K562 (cell line): ENCODE measurements around the gene CSF2. TPM values are rescaled to one million over a fixed set of nuclear protein-coding genes. Genes with fewer than 3 reads are reported as not detected.

Experiments
- ATF1 ChIP-seq, 2 experiments: fragments of 450-650 bp in 1 of 2; IDR thresholded peaks; 2 replicates each; pipeline ENCODE4 v1.6.1; 2016; ENCODE audit warnings: missing compliant biosample characterization in 1 of 2, missing genetic modification characterization in 1 of 2
- ERF ChIP-seq: fragments of 450-650 bp; formaldehyde crosslinking; IDR thresholded peaks from 2 replicates; pipeline ENCODE4 v1.4.0; 2020; ENCODE audit warnings: mild to moderate bottlenecking, mixed read lengths
- FOXM1 ChIP-seq, 2 experiments: fragments of 450-650 bp in 1 of 2; sonication (generic) in 1 of 2; formaldehyde crosslinking in 1 of 2; IDR thresholded peaks; 2 replicates each; pipeline versions ENCODE4 v1.6.1 to v1.9.0; 2017 to 2022; ENCODE audit warnings: low read depth in 2 of 2, mild to moderate bottlenecking in 2 of 2, missing genetic modification reagents in 1 of 2, moderate library complexity in 1 of 2
- FUS ChIP-seq: fragments of 200-400 bp; formaldehyde crosslinking; optimal IDR thresholded peaks from 2 replicates; pipeline ENCODE3; 2017; ENCODE audit warnings: low read depth, low read length
- HDAC3 ChIP-seq: fragments of 450-650 bp; IDR thresholded peaks from 2 replicates; pipeline ENCODE4 v1.6.1; 2018; ENCODE audit warnings: borderline replicate concordance, mild to moderate bottlenecking, moderate library complexity; ENCODE audit not compliant: partially characterized antibody
- HEY1 ChIP-seq: fragments of 250-450 bp; sonication (Bioruptor Pico); IDR thresholded peaks from 2 replicates; pipeline ENCODE4 v1.5.0; 2020; ENCODE audit warnings: mild to moderate bottlenecking, moderate library complexity, borderline replicate concordance
- LEF1 ChIP-seq: fragments of 450-650 bp; IDR thresholded peaks from 2 replicates; pipeline ENCODE4 v1.6.1; 2016; ENCODE audit warnings: mild to moderate bottlenecking
- MYNN ChIP-seq, 2 experiments: sonication (generic); formaldehyde crosslinking in 1 of 2; IDR thresholded peaks; 2 replicates each; pipeline versions ENCODE4 v1.5.0 to v1.6.1; 2016 to 2020; ENCODE audit warnings: antibody characterized with exemption in 1 of 2, missing genetic modification reagents in 1 of 2
- NR4A1 ChIP-seq, 2 experiments: fragments of 250-450 bp in 1 of 2; fragments of 450-650 bp in 1 of 2; sonication (Bioruptor Pico) in 1 of 2; IDR thresholded peaks; 2 replicates each; pipeline versions ENCODE4 v1.4.0 to v1.6.1; 2016 to 2020; ENCODE audit warnings: mild to moderate bottlenecking in 2 of 2, missing compliant biosample characterization in 1 of 2, missing genetic modification characterization in 1 of 2, moderate library complexity in 1 of 2
- PML ChIP-seq: IDR thresholded peaks from 2 replicates; pipeline ENCODE4 v1.6.1; 2012; ENCODE audit warnings: low read length, inconsistent platforms
- RBM15 ChIP-seq: fragments of 200-400 bp; formaldehyde crosslinking; IDR thresholded peaks from 2 replicates; pipeline ENCODE4 v1.6.1; 2018; ENCODE audit warnings: mild to moderate bottlenecking, low read length, moderate library complexity; ENCODE audit not compliant: insufficient read depth
- TEAD1 ChIP-seq, 2 experiments: fragments of 450-650 bp in 1 of 2; sonication (generic) in 1 of 2; formaldehyde crosslinking; IDR thresholded peaks; 2 replicates each; pipeline versions ENCODE4 v1.4.0 to v1.8.0; 2020 to 2022; ENCODE audit warnings: mild to moderate bottlenecking in 2 of 2, missing genetic modification reagents in 1 of 2
- ZNF212 ChIP-seq: fragments of 450-650 bp; formaldehyde crosslinking; IDR thresholded peaks from 2 replicates; pipeline ENCODE4 v1.4.0; 2020; ENCODE audit warnings: mild to moderate bottlenecking
- polyA plus RNA-seq, 8 experiments: library from polyadenylated mRNA; depleted of rRNA in 4 of 8; stranded (reverse) in 5 of 8; unstranded in 3 of 8; fragments of >200 nt; fragmentation: Nextera tagmentation in 2 of 8; fragmentation: Illumina TruSeq in 1 of 8; extraction: Ambion mirVana in 2 of 8; extraction: Trizol in 1 of 8; gene quantifications; 2 replicates each; pipeline versions ENCODE4 v1.2.1 to v1.2.3, GENCODE V29; 2011 to 2014; ENCODE audit warnings: inconsistent platforms in 1 of 8, missing spikeins in 1 of 8
- total RNA-seq, 7 experiments: library from RNA; depleted of rRNA in 6 of 7; stranded (reverse); fragments of >200 nt in 6 of 7; fragmentation: Illumina TruSeq in 2 of 7; extraction: Trizol in 2 of 7; gene quantifications; 2 replicates each; pipeline versions ENCODE4 v1.2.1 to v1.2.3, GENCODE V29; 2011 to 2021; ENCODE audit warnings: low replicate concordance in 1 of 7
- TF ChIP-seq, protein P1 (sequence below): fragments of 450-650 bp; conservative IDR thresholded peaks from 2 replicates; pipeline ENCODE4 v1.6.1; 2016; ENCODE audit warnings: missing genetic modification characterization, low read depth, mild to moderate bottlenecking, missing compliant biosample characterization, moderate library complexity
- TF ChIP-seq, protein P2 (sequence below): fragments of 450-650 bp; formaldehyde crosslinking; IDR thresholded peaks from 2 replicates; pipeline ENCODE4 v1.4.0; 2020; ENCODE audit warnings: mild to moderate bottlenecking, moderate library complexity
- TF ChIP-seq, protein P3 (sequence below): sonication (generic); formaldehyde crosslinking; IDR thresholded peaks from 2 replicates; pipeline ENCODE4 v1.8.0; 2022; ENCODE audit warnings: mild to moderate bottlenecking, missing genetic modification reagents

Gene CSF2
- total and polyA plus RNA-seq, 9 of the 15 experiments (the other 6 are each of a cell fraction or from before 2014, with no cell fraction given) = 0.25 to 0.29 TPM; not detected in 7

DNA sequence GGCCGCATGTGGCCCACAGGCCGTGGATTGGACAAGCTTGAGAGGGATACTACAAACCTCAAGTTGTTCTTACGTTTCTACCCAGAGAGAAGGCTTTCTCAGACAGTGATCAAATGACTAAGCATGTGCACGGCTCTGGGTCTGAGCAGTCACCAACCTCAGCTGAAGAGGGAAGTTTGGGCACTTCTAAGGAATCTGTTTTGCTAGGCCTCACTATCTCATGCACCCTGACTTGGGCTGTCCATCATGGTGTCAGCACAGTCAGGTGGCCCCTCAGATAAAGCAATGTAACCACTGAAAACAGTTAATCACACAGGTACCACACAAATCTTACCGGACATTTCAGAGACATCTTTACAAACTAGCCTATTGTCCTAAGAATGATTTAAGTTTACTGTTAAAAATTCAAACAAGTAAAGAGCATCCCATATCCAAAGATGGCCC is 24.6 kb downstream of the CSF2 start (continued):
- TF ChIP-seq, protein P1, sequence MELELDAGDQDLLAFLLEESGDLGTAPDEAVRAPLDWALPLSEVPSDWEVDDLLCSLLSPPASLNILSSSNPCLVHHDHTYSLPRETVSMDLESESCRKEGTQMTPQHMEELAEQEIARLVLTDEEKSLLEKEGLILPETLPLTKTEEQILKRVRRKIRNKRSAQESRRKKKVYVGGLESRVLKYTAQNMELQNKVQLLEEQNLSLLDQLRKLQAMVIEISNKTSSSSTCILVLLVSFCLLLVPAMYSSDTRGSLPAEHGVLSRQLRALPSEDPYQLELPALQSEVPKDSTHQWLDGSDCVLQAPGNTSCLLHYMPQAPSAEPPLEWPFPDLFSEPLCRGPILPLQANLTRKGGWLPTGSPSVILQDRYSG (tag) = peak; percentile 65; the same call in 1 of the 2 replicates
- TF ChIP-seq FOXM1 (IDR thresholded peaks at IDR 0.05; ENCODE audit: low read depth) (peak; percentile 94), FOXM1 (CRISPR knock-in tag; IDR thresholded peaks at IDR 0.05; ENCODE audit: low read depth) (no peak), PML (peak; percentile 98), LEF1 (peak; percentile 97), MYNN (IDR thresholded peaks at IDR 0.05) (peak; percentile 90), MYNN (CRISPR knock-in tag; IDR thresholded peaks at IDR 0.05) (no peak), ATF1 (CRISPR knock-in tag; IDR thresholded peaks at IDR 0.05) (no peak), ATF1 (tag; IDR thresholded peaks at IDR 0.05) (peak; percentile 75), HEY1 (CRISPR knock-in tag) (no peak), FUS (no peak), ZNF212 (CRISPR knock-in tag) (no peak), NR4A1 (CRISPR knock-in tag; IDR thresholded peaks at IDR 0.05) (no peak), NR4A1 (tag; IDR thresholded peaks at IDR 0.05) (peak; percentile 93), HDAC3 (peak; percentile 97), RBM15 (no peak), TEAD1 (CRISPR knock-in tag; IDR thresholded peaks at IDR 0.05) (peak; percentile 35 to 93; a peak in 2 of 4 replicates), ERF (CRISPR knock-in tag) (no peak; the same call in 1 of the 2 replicates)
- TF ChIP-seq, protein P2, sequence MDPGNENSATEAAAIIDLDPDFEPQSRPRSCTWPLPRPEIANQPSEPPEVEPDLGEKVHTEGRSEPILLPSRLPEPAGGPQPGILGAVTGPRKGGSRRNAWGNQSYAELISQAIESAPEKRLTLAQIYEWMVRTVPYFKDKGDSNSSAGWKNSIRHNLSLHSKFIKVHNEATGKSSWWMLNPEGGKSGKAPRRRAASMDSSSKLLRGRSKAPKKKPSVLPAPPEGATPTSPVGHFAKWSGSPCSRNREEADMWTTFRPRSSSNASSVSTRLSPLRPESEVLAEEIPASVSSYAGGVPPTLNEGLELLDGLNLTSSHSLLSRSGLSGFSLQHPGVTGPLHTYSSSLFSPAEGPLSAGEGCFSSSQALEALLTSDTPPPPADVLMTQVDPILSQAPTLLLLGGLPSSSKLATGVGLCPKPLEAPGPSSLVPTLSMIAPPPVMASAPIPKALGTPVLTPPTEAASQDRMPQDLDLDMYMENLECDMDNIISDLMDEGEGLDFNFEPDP (CRISPR knock-in tag) = no peak
- TF ChIP-seq, protein P3, sequence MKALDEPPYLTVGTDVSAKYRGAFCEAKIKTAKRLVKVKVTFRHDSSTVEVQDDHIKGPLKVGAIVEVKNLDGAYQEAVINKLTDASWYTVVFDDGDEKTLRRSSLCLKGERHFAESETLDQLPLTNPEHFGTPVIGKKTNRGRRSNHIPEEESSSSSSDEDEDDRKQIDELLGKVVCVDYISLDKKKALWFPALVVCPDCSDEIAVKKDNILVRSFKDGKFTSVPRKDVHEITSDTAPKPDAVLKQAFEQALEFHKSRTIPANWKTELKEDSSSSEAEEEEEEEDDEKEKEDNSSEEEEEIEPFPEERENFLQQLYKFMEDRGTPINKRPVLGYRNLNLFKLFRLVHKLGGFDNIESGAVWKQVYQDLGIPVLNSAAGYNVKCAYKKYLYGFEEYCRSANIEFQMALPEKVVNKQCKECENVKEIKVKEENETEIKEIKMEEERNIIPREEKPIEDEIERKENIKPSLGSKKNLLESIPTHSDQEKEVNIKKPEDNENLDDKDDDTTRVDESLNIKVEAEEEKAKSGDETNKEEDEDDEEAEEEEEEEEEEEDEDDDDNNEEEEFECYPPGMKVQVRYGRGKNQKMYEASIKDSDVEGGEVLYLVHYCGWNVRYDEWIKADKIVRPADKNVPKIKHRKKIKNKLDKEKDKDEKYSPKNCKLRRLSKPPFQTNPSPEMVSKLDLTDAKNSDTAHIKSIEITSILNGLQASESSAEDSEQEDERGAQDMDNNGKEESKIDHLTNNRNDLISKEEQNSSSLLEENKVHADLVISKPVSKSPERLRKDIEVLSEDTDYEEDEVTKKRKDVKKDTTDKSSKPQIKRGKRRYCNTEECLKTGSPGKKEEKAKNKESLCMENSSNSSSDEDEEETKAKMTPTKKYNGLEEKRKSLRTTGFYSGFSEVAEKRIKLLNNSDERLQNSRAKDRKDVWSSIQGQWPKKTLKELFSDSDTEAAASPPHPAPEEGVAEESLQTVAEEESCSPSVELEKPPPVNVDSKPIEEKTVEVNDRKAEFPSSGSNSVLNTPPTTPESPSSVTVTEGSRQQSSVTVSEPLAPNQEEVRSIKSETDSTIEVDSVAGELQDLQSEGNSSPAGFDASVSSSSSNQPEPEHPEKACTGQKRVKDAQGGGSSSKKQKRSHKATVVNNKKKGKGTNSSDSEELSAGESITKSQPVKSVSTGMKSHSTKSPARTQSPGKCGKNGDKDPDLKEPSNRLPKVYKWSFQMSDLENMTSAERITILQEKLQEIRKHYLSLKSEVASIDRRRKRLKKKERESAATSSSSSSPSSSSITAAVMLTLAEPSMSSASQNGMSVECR = no peak
